Effector memory CD8-positive, alpha-beta T cell (primary cell): ENCODE results near the gene MCU.
"Not testable (repeated sequence)": the region's sequence is repeated elsewhere in the genome, so short reads cannot be mapped to it uniquely, and the experiment has no call there.

ENCODE experiments used
- ATAC-seq: fragments of 150-1000 bp; cut with Tn5 transposase; replicated peaks from 2 replicates; pipeline ENCODE4 v1.10.0; 2021; ENCODE audit warnings: mild to moderate bottlenecking, moderate library complexity
- DNase-seq, 3 experiments: peaks; one replicate each; pipeline ENCODE4 v3.0.0; 2021
- H3K27ac Mint-ChIP-seq, 2 donors: one replicate each; pipeline ENCODE4 v1.8.0; 2022; ENCODE audit warnings: mild to moderate bottlenecking in 2 of 2, mixed read lengths in 2 of 2, moderate library complexity in 2 of 2
- H3K27me3 Mint-ChIP-seq, 2 donors: one replicate each; pipeline ENCODE4 v1.8.0; 2022; ENCODE audit warnings: mixed read lengths in 2 of 2
- H3K36me3 Mint-ChIP-seq: one replicate; pipeline ENCODE4 v1.8.0; 2022; ENCODE audit warnings: mild to moderate bottlenecking, moderate library complexity, mixed read lengths; ENCODE audit not compliant: insufficient read depth
- H3K4me1 Mint-ChIP-seq, 2 donors: one replicate each; pipeline ENCODE4 v1.8.0; 2022; ENCODE audit warnings: low read depth in 2 of 2, mixed read lengths in 2 of 2
- H3K4me3 Mint-ChIP-seq, 2 donors: one replicate each; pipeline ENCODE4 v1.8.0; 2022; ENCODE audit warnings: mild to moderate bottlenecking in 2 of 2, mixed read lengths in 2 of 2, moderate library complexity in 2 of 2
- H3K9me3 Mint-ChIP-seq, 2 donors: one replicate each; pipeline ENCODE4 v1.8.0; 2022; ENCODE audit warnings: mixed read lengths in 2 of 2

Gene MCU

DNA sequence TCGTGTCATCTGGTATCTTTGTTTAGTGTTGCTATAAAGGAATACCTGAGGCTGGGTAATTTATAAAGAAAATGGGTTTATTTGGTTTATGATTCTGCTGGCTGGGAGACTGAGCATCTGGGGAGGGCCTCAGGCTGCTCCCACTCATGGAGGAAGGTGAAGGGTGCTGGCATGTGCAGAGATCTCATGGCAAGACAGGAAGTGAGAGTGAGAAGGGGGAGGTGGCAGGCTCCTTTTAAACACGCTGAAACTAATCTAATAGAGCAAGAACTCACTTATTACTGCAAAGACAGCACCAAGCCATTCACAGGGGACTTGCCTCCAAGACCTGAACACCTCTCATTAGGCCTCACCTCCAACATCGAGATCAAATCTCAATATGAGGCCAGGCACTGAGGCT lies 212.9 kb downstream of the MCU start:
- H3K27me3 Mint-ChIP-seq: no peaks in the 10 kb centered on the region
- DNase-seq (no peak), ATAC-seq (no peak)
- peak overlapping the region in 1 of 2 donors; percentile 26 for H3K27ac Mint-ChIP-seq
- no peak overlapping the region for H3K4me3 Mint-ChIP-seq
- H3K36me3 Mint-ChIP-seq: no peaks in the 10 kb centered on the region
- H3K4me1 Mint-ChIP-seq: no peaks in the 10 kb centered on the region
- H3K9me3 Mint-ChIP-seq: no peaks in the 10 kb centered on the region

DNA sequence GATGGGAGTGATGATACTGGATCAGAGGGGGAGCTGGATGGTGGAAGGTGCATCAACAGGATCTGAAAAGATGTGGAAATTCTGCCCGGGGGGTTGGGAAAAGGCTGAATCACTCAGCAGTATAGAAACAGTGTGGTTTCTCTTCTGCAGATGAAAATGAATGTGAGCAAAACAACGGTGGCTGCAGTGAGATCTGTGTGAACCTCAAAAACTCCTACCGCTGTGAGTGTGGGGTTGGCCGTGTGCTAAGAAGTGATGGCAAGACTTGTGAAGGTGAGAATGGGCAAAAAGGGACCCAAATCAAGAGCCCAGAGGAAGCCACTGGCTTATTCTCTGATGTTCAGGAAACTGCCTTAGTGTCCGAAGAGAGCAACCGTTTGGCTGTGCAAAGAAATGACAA lies 214.5 kb downstream of the MCU start:
- Mint-ChIP-seq H3K9me3 (no peaks in the 10 kb centered on the region), H3K27me3 (no peaks in the 10 kb centered on the region), H3K27ac (no peak overlapping the region), H3K4me3 (no peak overlapping the region), H3K4me1 (no peaks in the 10 kb centered on the region), H3K36me3 (no peaks in the 10 kb centered on the region)
- ATAC-seq: no peak
- no peak for DNase-seq

DNA sequence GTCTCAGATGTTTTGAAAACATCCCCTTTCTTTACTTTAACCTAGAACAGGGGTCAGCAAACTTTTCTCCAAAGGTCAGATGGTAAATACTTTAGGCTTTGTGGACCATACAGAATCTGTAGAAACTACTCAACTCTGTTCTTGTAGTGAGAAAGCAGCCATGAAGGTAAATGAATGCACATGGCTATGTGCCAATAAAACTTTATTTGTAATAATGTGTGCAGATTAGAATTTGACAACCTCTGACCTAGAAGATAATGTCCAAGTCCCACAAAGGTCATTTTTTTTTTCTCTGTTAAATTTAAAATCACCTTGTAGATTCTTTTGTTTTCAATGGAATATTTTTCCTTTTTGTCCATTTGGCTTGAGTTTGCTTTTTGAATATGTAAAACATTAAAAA lies 218.8 kb downstream of the MCU start:
- Mint-ChIP-seq H3K27ac (no peak overlapping the region), H3K4me3 (no peak overlapping the region), H3K9me3 (no peaks in the 10 kb centered on the region), H3K27me3 (no peaks in the 10 kb centered on the region), H3K36me3 (no peaks in the 10 kb centered on the region), H3K4me1 (no peaks in the 10 kb centered on the region)
- ATAC-seq: no peak
- no peak for DNase-seq

DNA sequence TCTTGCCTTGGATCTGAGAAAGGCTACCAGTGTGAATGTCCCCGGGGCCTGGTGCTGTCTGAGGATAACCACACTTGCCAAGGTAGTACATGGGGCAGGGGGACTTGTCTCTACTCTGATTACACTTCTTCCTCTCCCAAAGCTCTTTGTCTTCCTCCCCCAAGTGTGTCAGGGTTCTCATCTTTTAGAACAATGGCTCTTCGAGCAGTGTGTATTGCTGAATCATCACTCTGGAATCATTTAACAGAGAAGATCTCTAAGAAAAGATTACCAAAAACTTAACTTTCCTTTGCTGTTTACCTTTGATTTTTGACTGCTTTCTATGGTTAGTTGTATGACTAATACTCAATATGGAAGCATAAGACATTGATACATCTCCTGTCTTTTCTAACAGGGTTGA lies 219.8 kb downstream of the MCU start:
- no peak overlapping the region for H3K27ac Mint-ChIP-seq
- H3K4me1 Mint-ChIP-seq: no peaks in the 10 kb centered on the region
- H3K27me3 Mint-ChIP-seq: no peaks in the 10 kb centered on the region
- DNase-seq: no peak
- H3K36me3 Mint-ChIP-seq: no peaks in the 10 kb centered on the region
- H3K4me3 Mint-ChIP-seq: no peak overlapping the region
- no peak for ATAC-seq
- H3K9me3 Mint-ChIP-seq: no peaks in the 10 kb centered on the region

DNA sequence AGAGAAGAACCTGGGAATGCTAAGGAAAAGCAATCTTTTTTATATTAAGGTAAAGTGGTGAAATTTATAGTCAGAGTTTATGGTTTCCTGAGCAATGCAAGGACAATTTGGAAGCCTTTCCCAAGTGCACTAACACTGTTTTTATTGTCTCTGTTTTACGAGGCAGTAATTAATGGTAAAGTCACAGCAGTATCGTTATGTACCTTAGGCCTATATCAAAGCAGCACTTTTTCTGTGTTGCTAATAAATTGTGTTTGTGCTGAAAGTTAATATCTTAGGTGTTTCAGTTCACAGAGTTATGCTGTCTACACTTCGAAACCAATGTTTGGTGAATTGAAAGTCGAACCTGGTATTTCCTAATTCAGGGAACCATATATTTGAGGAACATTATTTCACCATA lies 220.8 kb downstream of the MCU start:
- Mint-ChIP-seq H3K4me3 (no peak overlapping the region), H3K4me1 (no peaks in the 10 kb centered on the region), H3K9me3 (no peaks in the 10 kb centered on the region), H3K27me3 (no peaks in the 10 kb centered on the region), H3K27ac (no peak overlapping the region), H3K36me3 (no peaks in the 10 kb centered on the region)
- ATAC-seq (no peak), DNase-seq (no peak)

DNA sequence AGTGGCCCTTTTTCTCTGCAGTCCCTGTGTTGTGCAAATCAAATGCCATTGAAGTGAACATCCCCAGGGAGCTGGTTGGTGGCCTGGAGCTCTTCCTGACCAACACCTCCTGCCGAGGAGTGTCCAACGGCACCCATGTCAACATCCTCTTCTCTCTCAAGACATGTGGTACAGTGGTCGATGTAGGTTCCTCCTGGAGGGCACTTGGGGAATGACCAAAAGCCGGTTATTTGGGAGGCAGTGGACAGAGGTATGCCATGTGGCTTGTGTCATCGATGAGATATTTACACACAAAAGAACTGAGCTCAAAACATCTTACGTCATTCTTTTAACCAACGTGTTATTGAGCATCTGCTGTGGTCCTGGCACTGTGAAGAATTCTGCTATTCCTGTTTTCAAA lies 221.3 kb downstream of the MCU start:
- H3K27me3 Mint-ChIP-seq: no peaks in the 10 kb centered on the region
- no peaks in the 10 kb centered on the region for H3K9me3 Mint-ChIP-seq
- H3K4me3 Mint-ChIP-seq: no peak overlapping the region
- H3K36me3 Mint-ChIP-seq: no peaks in the 10 kb centered on the region
- no peaks in the 10 kb centered on the region for H3K4me1 Mint-ChIP-seq
- no peak for DNase-seq
- no peak overlapping the region for H3K27ac Mint-ChIP-seq
- no peak for ATAC-seq

DNA sequence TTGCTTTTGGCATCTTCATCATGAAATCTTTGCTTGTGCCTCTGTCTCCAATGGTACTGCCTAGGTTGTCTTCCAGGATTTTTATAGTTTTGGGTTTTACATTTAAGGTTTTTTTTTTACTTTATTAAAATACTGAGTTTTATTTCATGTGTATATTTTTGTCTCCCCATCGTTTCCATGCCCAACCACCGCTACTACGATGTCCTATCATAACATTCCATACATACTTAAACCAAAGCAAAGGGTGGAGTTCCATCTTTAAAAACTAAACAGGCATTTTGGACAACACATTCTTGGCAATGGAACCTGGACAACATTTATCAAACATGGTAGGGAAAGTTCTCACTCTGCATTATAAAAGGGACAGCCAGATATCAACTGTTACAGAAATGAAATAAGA lies 225.3 kb downstream of the MCU start:
- not testable (repeated sequence) for DNase-seq, H3K4me1 Mint-ChIP-seq, H3K36me3 Mint-ChIP-seq, H3K27ac Mint-ChIP-seq, ATAC-seq, H3K4me3 Mint-ChIP-seq
- peaks cover 18 to 27% of the 10 kb centered on the region in 2 donors for H3K27me3 Mint-ChIP-seq
- H3K9me3 Mint-ChIP-seq: peaks cover 2 to 11% of the 10 kb centered on the region in 2 donors

DNA sequence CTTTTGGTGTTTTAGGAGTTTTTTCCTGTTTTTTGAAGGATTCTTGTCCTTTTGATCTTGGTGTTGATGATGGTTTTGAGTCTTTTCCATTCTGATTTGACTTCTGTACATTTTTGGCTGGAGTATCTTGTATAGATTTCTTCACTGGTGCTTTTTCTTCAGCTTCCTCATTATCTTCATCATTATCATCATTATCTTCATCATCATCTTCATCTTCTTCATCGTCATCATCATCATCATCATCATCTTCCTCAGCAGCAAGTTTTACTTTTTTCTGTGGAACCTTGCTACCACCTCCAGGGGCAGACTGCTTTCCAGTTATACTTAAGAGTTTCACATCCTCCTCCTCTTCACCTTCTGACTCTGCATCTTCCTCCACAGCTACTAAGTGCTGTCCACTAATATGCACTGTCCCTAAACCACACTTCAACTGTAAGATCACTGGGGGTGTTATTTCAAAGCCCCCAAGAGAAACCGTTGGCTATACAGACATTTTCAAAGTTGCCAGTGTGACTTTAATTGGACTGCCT lies 225.9 kb downstream of the MCU start:
- H3K9me3 Mint-ChIP-seq: peaks cover 2 to 11% of the 10 kb centered on the region in 2 donors
- H3K27me3 Mint-ChIP-seq: peaks cover 22 to 32% of the 10 kb centered on the region in 2 donors
- H3K27ac Mint-ChIP-seq, H3K36me3 Mint-ChIP-seq, H3K4me3 Mint-ChIP-seq, DNase-seq, H3K4me1 Mint-ChIP-seq, ATAC-seq: not testable (repeated sequence)

DNA sequence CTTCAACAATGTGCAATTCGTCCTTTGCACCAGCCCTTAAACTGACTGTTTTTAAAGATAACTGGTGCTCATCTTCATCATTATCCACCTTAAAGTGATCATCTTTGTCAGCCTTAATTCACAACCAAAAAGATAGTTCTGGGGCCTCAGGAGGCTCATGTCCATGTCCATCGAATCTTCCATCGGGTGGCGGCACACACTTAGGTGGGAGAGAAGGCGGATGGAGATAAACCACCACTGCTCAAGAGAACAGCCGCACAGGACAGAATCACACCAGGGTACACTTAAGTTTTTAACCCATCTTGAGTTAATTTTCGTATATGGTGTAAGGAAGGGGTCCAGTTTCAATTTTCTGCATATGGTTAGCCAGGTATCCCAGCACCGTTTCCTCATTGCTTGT lies 226.4 kb downstream of the MCU start:
- Mint-ChIP-seq H3K4me1 (no peaks in the 10 kb centered on the region), H3K9me3 (peaks cover 2 to 11% of the 10 kb centered on the region in 2 donors), H3K27me3 (peaks cover 22 to 32% of the 10 kb centered on the region in 2 donors), H3K4me3 (no peak overlapping the region), H3K27ac (no peak overlapping the region), H3K36me3 (peaks cover 3% of the 10 kb centered on the region)
- ATAC-seq: no peak
- DNase-seq: no peak

DNA sequence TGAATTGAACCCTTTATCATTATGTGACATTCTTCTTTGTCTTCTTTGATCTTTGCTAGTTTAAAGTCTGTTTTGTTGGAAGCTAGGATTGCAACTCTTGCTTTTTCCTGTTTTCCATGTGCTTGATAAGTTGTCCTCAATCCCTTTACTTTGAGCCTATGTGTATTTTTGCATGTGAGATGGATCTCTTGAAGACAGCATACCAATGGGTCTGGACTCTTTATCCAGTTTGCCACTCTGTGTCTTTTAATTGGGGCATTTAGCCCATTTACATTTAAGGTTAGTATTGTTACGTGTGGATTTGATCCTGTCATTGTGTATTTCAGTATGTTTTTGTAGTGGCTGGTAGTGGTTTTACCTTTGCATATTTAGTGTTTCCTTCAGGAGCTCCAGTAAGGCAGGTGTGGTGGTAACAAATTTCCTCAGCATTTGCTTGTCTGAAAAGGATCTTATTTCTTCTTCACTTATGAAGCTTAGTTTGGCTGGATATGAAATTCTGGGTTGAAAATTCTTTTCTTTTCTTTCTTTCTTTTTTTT lies 229.3 kb downstream of the MCU start:
- ATAC-seq, H3K4me1 Mint-ChIP-seq, DNase-seq, H3K36me3 Mint-ChIP-seq, H3K27ac Mint-ChIP-seq, H3K4me3 Mint-ChIP-seq: not testable (repeated sequence)
- Mint-ChIP-seq H3K9me3 (peaks cover 2 to 11% of the 10 kb centered on the region in 2 donors), H3K27me3 (peaks cover 27 to 48% of the 10 kb centered on the region in 2 donors)

DNA sequence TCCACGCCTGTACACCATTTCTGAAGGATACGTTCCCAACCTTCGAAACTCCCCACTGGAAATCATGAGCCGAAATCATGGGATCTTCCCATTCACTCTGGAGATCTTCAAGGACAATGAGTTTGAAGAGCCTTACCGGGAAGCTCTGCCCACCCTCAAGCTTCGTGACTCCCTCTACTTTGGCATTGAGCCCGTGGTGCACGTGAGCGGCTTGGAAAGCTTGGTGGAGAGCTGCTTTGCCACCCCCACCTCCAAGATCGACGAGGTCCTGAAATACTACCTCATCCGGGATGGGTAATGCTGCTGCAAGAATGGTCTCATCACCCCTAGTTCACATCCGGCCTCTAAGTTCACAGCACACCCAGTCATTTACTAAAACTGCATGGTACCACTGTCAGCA lies 232.4 kb downstream of the MCU start:
- Mint-ChIP-seq H3K27ac (no peak overlapping the region), H3K36me3 (peaks cover 3% of the 10 kb centered on the region)
- ATAC-seq: no peak

DNA sequence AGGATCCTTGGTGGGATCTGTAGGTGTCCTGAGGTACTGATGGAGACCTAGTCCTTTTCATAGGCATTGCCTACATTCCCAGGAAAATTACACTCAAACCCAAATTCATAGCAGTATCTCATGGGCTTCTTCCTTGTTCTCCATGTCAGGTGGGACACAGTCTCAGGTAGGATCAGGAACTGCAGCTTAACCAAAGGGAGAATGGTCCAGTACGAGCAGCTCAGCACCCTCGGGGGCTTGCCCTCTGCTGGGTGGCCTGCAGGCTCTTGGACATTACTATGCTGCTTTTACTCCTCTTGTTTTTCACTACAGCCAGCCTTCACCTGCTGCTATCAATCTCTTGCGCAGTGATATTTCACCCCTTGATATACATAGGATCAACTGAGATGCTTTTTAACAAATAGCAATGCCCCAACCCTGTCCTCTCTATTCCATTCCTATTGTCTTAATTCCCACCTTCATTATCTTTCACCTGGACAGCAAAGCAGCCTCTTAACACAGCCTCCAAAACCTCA lies 234.1 kb downstream of the MCU start:
- H3K9me3 Mint-ChIP-seq: peaks cover 2% of the 10 kb centered on the region in 2 donors
- no peaks in the 10 kb centered on the region for H3K4me1 Mint-ChIP-seq
- no peak overlapping the region for H3K27ac Mint-ChIP-seq
- ATAC-seq (no peak), DNase-seq (no peak)
- H3K27me3 Mint-ChIP-seq: peaks cover 14 to 28% of the 10 kb centered on the region in 2 donors
- peaks cover 3% of the 10 kb centered on the region for H3K36me3 Mint-ChIP-seq
- no peak overlapping the region for H3K4me3 Mint-ChIP-seq

More for the DNA sequence above, 232.4 kb downstream of the MCU start:
- H3K4me1 Mint-ChIP-seq: no peaks in the 10 kb centered on the region
- DNase-seq: no peak
- H3K27me3 Mint-ChIP-seq: peaks cover 27 to 43% of the 10 kb centered on the region in 2 donors
- H3K4me3 Mint-ChIP-seq: no peak overlapping the region
- H3K9me3 Mint-ChIP-seq: peaks cover 2 to 11% of the 10 kb centered on the region in 2 donors

DNA sequence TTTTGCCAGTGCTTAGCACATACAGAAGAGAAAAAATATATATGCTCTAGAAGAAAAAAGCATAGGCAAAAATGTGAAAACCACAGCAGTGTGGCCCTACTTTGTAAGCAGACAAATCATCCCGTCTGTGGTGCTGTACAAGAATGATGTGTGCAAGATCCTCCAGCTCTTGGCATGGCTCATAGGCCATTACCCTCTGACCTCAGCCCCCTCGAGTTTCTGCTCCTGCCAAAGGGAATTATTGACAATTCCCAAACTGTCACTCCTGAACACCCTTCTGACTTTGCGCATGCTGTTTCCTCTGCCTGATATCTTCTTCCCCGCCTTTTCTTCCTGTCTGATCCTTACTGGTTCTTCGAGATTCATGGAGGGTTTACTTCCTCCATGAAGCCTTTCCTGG lies 235.5 kb downstream of the MCU start:
- H3K4me3 Mint-ChIP-seq: no peak overlapping the region
- no peaks in the 10 kb centered on the region for H3K4me1 Mint-ChIP-seq
- DNase-seq: no peak
- H3K27ac Mint-ChIP-seq: no peak overlapping the region
- no peaks in the 10 kb centered on the region for H3K9me3 Mint-ChIP-seq
- ATAC-seq: no peak
- H3K36me3 Mint-ChIP-seq: no peaks in the 10 kb centered on the region
- peaks cover 6 to 18% of the 10 kb centered on the region in 2 donors for H3K27me3 Mint-ChIP-seq

DNA sequence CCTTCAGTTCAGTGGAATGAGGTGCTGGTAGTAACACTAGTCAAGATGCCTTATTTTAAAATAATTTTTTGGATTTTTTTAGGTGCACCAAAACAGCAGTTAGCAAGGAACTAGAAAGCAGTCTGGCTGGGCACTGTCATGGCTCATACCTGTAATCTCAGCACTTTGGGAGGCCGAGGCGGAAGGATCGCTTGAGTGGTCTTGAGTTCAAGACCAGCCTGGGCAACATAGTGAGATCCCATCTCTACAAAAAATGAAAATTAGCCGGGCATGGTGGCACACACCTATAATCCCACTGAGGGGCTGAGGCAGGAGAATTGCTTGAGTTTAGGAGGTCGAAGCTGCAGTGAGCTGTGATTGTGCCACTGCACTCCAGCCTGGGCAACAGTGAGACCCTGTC lies 236.9 kb downstream of the MCU start:
- no peaks in the 10 kb centered on the region for H3K4me1 Mint-ChIP-seq
- H3K9me3 Mint-ChIP-seq: no peaks in the 10 kb centered on the region
- no peak overlapping the region for H3K4me3 Mint-ChIP-seq
- no peak overlapping the region for H3K27ac Mint-ChIP-seq
- no peak for ATAC-seq
- peaks cover 5 to 13% of the 10 kb centered on the region in 2 donors for H3K27me3 Mint-ChIP-seq
- H3K36me3 Mint-ChIP-seq: no peaks in the 10 kb centered on the region
- no peak for DNase-seq
